NCI-H345 treated with DMSO at 0.1 percent for 48 hours (cell line): ENCODE results near the gene GDF3.
"Not testable (repeated sequence)": the region's sequence is repeated elsewhere in the genome, so short reads cannot be mapped to it uniquely, and the experiment has no call there.

Experiments used
- DNase-seq: peaks from one replicate; lab custom pipeline; 2025; ENCODE audit not compliant: unreplicated experiment; lab: John Stamatoyannopoulos, UW

Gene GDF3

GRCh38 chr12:7668171-7668570 lies 27.4 kb downstream of the GDF3 start:
- no peak for DNase-seq

GRCh38 chr12:7667125-7667524 lies 28.4 kb downstream of the GDF3 start:
- no peak for DNase-seq

- no peak for DNase-seq
Observed at GRCh38 chr12:7666595-7666994, 29.0 kb downstream of the GDF3 start.

GRCh38 chr12:7661741-7662140 lies 33.8 kb downstream of the GDF3 start:
- no peak for DNase-seq

GRCh38 chr12:7656121-7656520 lies 39.5 kb downstream of the GDF3 start:
- DNase-seq: no peak

- DNase-seq: no peak
Observed at GRCh38 chr12:7650091-7650490, 45.5 kb downstream of the GDF3 start.

GRCh38 chr12:7647071-7647470 lies 48.5 kb downstream of the GDF3 start:
- no peak for DNase-seq

GRCh38 chr12:7646178-7646475 lies 49.4 kb downstream of the GDF3 start:
- DNase-seq: no peak

GRCh38 chr12:7645395-7646177 lies 50.0 kb downstream of the GDF3 start:
- no peak for DNase-seq

- no peak for DNase-seq
Observed at GRCh38 chr12:7642876-7643309, 52.7 kb downstream of the GDF3 start.

- DNase-seq: no peak
Observed at GRCh38 chr12:7642287-7642686, 53.3 kb downstream of the GDF3 start.

- DNase-seq: not testable (repeated sequence)
Observed at GRCh38 chr12:7640123-7640995, 55.2 kb downstream of the GDF3 start.
